Gastroesophageal sphincter (tissue), 4 donors: ENCODE measurements around the gene KRT38. TPM values are rescaled to one million over a fixed set of nuclear protein-coding genes. Genes with fewer than 3 reads are reported as not detected.
"Not testable (repeated sequence)": the region's sequence is repeated elsewhere in the genome, so short reads cannot be mapped to it uniquely, and the experiment has no call there.

Experiments used
- ATAC-seq: fragments of 150-250 bp; one replicate; pipeline ENCODE4 v1.9.1; 2016; ENCODE audit warnings: mild to moderate bottlenecking, moderate library complexity
- H3K27ac ChIP-seq, 4 donors: fragments of 200-600 bp; sonication (generic) in 3 of 4; 1 replicate in 3 of 4; 2 replicates in 1 of 4; pipeline ENCODE4 v1.5.1; 2016 to 2019
- H3K27me3 ChIP-seq: fragments of 200-600 bp; sonication (generic); one replicate; pipeline ENCODE4 v1.5.1; 2019
- H3K36me3 ChIP-seq, 2 donors: fragments of 200-600 bp; sonication (generic); one replicate each; pipeline ENCODE4 v1.5.1; 2019; ENCODE audit warnings: control low read depth in 1 of 2
- H3K4me1 ChIP-seq, 3 donors: fragments of 200-600 bp; sonication (generic); 1 replicate in 2 of 3; 2 replicates in 1 of 3; pipeline ENCODE4 v1.5.1; 2016 to 2019; ENCODE audit warnings: control low read depth in 2 of 3
- H3K4me3 ChIP-seq, 2 donors: fragments of 200-600 bp; sonication (generic); one replicate each; pipeline ENCODE4 v1.5.1; 2019; ENCODE audit warnings: mild to moderate bottlenecking in 1 of 2, moderate library complexity in 1 of 2
- H3K9me3 ChIP-seq, 3 donors: fragments of 200-600 bp; sonication (generic); one replicate each; pipeline ENCODE4 v1.5.1; 2017 to 2019; ENCODE audit warnings: control low read depth in 2 of 3
- EP300 ChIP-seq: sonication (generic); formaldehyde crosslinking; IDR thresholded peaks from one replicate; pipeline ENCODE4 v1.6.1; 2017; ENCODE audit warnings: antibody characterized with exemption, mild to moderate bottlenecking
- POLR2A ChIP-seq, 2 donors: fragments of 450-650 bp; IDR thresholded peaks; one replicate each; pipeline ENCODE4 v1.6.1; 2017; ENCODE audit warnings: antibody characterized with exemption in 2 of 2, mild to moderate bottlenecking in 2 of 2, moderate library complexity in 1 of 2
- POLR2AphosphoS5 ChIP-seq: sonication (generic); formaldehyde crosslinking; IDR thresholded peaks from one replicate; pipeline ENCODE4 v1.6.1; 2017; ENCODE audit warnings: antibody characterized with exemption
- WGBS, 2 donors: methylation state at CpG; one replicate each; pipeline ENCODE4 v1.1.5; 2018; ENCODE audit warnings: low coverage in 1 of 2; 5-methylcytosine and 5-hydroxymethylcytosine counted together
- total RNA-seq, 4 donors: library from RNA; depleted of rRNA; stranded (reverse); fragments of >200 nt; gene quantifications; one replicate each; pipeline ENCODE4 v1.1.0, GENCODE V29; 2016
- TF ChIP-seq, protein P1 (sequence below), 4 experiments: fragments of 200-600 bp in 2 of 4; fragments of 450-650 bp in 2 of 4; sonication (generic) in 1 of 4; IDR thresholded peaks; one replicate each; pipeline ENCODE4 v1.5.1; 2017 to 2019; ENCODE audit warnings: antibody characterized with exemption in 4 of 4, mild to moderate bottlenecking in 2 of 4, moderate library complexity in 2 of 4

Gene KRT38
- total RNA-seq, 4 donors from 2014 or later: not detected

DNA sequence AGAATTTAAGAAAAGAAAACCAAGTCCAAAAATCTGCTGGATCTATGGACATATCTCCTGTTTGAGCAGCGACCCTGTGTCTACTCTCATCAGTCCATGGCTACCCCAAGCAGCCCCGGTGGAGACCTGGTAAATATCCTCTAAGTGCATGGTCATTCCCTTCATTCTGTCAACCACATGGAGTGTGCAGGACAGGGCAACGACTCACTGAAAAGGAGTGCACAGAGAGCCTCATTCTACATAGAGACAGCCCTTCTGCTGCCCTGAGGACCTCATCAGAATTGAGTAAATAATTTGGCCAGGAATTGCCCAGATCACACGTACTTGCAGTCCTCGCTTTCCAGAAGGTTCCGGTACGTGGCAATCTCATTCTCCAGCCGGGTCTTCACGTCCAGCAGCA, 3.0 kb downstream of the KRT38 start:
- Histone ChIP-seq H3K4me3 (no peak overlapping the region), H3K36me3 (no peaks in the 10 kb centered on the region), H3K4me1 (peaks cover 0 to 8% (median 0%) of the 10 kb centered on the region in 3 donors), H3K27ac (no peak overlapping the region), H3K27me3 (no peaks in the 10 kb centered on the region), H3K9me3 (no peaks in the 10 kb centered on the region)
- WGBS, 2 donors: 87% methylated on average over 9 of the region's 9 CpGs; no CpG with 5 or more reads in 1 of the 2 donors
- TF ChIP-seq POLR2A (IDR thresholded peaks at IDR 0.05) (no peak), EP300 (no peak), POLR2AphosphoS5 (no peak)
- TF ChIP-seq, protein P1, sequence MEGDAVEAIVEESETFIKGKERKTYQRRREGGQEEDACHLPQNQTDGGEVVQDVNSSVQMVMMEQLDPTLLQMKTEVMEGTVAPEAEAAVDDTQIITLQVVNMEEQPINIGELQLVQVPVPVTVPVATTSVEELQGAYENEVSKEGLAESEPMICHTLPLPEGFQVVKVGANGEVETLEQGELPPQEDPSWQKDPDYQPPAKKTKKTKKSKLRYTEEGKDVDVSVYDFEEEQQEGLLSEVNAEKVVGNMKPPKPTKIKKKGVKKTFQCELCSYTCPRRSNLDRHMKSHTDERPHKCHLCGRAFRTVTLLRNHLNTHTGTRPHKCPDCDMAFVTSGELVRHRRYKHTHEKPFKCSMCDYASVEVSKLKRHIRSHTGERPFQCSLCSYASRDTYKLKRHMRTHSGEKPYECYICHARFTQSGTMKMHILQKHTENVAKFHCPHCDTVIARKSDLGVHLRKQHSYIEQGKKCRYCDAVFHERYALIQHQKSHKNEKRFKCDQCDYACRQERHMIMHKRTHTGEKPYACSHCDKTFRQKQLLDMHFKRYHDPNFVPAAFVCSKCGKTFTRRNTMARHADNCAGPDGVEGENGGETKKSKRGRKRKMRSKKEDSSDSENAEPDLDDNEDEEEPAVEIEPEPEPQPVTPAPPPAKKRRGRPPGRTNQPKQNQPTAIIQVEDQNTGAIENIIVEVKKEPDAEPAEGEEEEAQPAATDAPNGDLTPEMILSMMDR (IDR thresholded peaks at IDR 0.05): no peak
- ATAC-seq: no peak

GRCh38 chr17:41437254-41437653, 3.5 kb downstream of the KRT38 start:
- TF ChIP-seq POLR2AphosphoS5 (no peak), EP300 (no peak), POLR2A (IDR thresholded peaks at IDR 0.05) (no peak)
- TF ChIP-seq, protein P1 (IDR thresholded peaks at IDR 0.05): no peak
- H3K4me1 ChIP-seq: peaks cover 0 to 8% (median 0%) of the 10 kb centered on the region in 3 donors
- ATAC-seq: no peak
- H3K4me3 ChIP-seq: no peak overlapping the region
- no peaks in the 10 kb centered on the region for H3K36me3 ChIP-seq
- no peaks in the 10 kb centered on the region for H3K27me3 ChIP-seq
- H3K9me3 ChIP-seq: no peaks in the 10 kb centered on the region
- H3K27ac ChIP-seq: no peak overlapping the region
- 68% methylated on average over 3 of the region's 7 CpGs; no CpG with 5 or more reads in 1 of the 2 donors for WGBS, 2 donors

GRCh38 chr17:41434415-41434814, 6.4 kb downstream of the KRT38 start:
- Histone ChIP-seq H3K9me3 (no peaks in the 10 kb centered on the region), H3K27ac (no peak overlapping the region), H3K36me3 (no peaks in the 10 kb centered on the region), H3K27me3 (no peaks in the 10 kb centered on the region), H3K4me3 (no peak overlapping the region), H3K4me1 (peaks cover 0 to 8% (median 0%) of the 10 kb centered on the region in 3 donors)
- no peak for TF ChIP-seq EP300
- TF ChIP-seq, protein P1 (IDR thresholded peaks at IDR 0.05): no peak
- TF ChIP-seq POLR2A (IDR thresholded peaks at IDR 0.05): no peak
- no peak for TF ChIP-seq POLR2AphosphoS5
- WGBS, 2 donors: 28 to 72% methylated on average over 3 to 5 of the region's 5 CpGs
- ATAC-seq: no peak

DNA sequence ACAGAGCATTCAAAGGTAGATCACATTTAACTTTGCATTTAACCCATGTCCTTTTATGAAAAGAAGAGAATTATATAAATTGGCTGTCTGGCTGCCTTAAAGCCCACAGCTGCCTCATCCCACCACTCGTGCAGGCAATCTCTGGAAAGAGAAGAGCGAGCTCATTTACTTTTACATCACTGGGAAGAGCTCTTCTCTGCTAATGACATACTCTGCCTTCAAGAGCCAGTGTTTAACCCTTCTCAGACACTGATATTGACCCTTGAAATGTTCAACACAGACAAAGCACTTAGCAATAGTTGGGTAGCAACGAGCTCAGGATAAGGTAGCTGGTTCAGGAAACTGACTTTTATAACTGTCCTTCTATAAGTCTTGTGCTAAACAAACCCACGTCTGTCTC, 6.8 kb downstream of the KRT38 start:
- no peak overlapping the region for H3K27ac ChIP-seq
- peaks cover 0 to 8% (median 0%) of the 10 kb centered on the region in 3 donors for H3K4me1 ChIP-seq
- TF ChIP-seq, protein P1 (IDR thresholded peaks at IDR 0.05): no peak
- TF ChIP-seq POLR2AphosphoS5 (no peak), POLR2A (IDR thresholded peaks at IDR 0.05) (no peak), EP300 (no peak)
- no peaks in the 10 kb centered on the region for H3K36me3 ChIP-seq
- H3K4me3 ChIP-seq: no peak overlapping the region
- no peak for ATAC-seq
- 35 to 45% methylated on average over 2 to 4 of the region's 4 CpGs for WGBS, 2 donors
- H3K27me3 ChIP-seq: no peaks in the 10 kb centered on the region
- H3K9me3 ChIP-seq: no peaks in the 10 kb centered on the region

GRCh38 chr17:41433586-41433985, 7.2 kb downstream of the KRT38 start:
- Histone ChIP-seq H3K27me3 (no peaks in the 10 kb centered on the region), H3K4me1 (peaks cover 0 to 8% (median 0%) of the 10 kb centered on the region in 3 donors), H3K36me3 (no peaks in the 10 kb centered on the region), H3K4me3 (no peak overlapping the region), H3K27ac (no peak overlapping the region), H3K9me3 (no peaks in the 10 kb centered on the region)
- TF ChIP-seq EP300 (no peak), POLR2A (IDR thresholded peaks at IDR 0.05) (no peak), POLR2AphosphoS5 (no peak)
- TF ChIP-seq, protein P1 (IDR thresholded peaks at IDR 0.05): no peak
- no peak for ATAC-seq
- 43 to 45% methylated on average over 4 of the region's 4 CpGs for WGBS, 2 donors

- H3K4me1 ChIP-seq, ATAC-seq, H3K9me3 ChIP-seq, H3K27ac ChIP-seq, H3K36me3 ChIP-seq, H3K27me3 ChIP-seq, H3K4me3 ChIP-seq: not testable (repeated sequence)
- 78 to 80% methylated on average over 1 to 9 of the region's 9 CpGs for WGBS, 2 donors
Observed at GRCh38 chr17:41430376-41430775, 10.4 kb downstream of the KRT38 start.
